CD4-positive, alpha-beta memory T cell (primary cell): ENCODE data around the gene POLD4. TPM values are rescaled to one million over a fixed set of nuclear protein-coding genes. Genes with fewer than 3 reads are reported as not detected.

ENCODE experiments used
- CTCF ChIA-PET: fragments of 350-600 bp; sonication (Branson Sonifier 250); formaldehyde crosslinking; loops from one replicate; lab custom pipeline; 2021; ENCODE audit warnings: inconsistent platforms; ENCODE audit not compliant: partially characterized antibody; lab: Charles Lee
- POLR2A ChIA-PET: fragments of 350-600 bp; sonication (Branson Sonifier 250); formaldehyde crosslinking; loops from one replicate; lab custom pipeline; 2021; ENCODE audit not compliant: partially characterized antibody; lab: Charles Lee
- DNase-seq, 5 donors: peaks; one replicate each; pipeline versions ENCODE4 v3.0.0 to v3.0.0-alpha.2; 2020 to 2022; ENCODE audit warnings: mixed read lengths in 1 of 5
- H3K27ac ChIP-seq: one replicate; pipeline ENCODE4 v1.7.0; 2013; ENCODE audit warnings: low read depth, low read length
- H3K27me3 ChIP-seq: 2 replicates; pipeline ENCODE4 v1.7.0; 2013; ENCODE audit warnings: mild to moderate bottlenecking, low read length, moderate library complexity; ENCODE audit not compliant: insufficient read depth
- H3K36me3 ChIP-seq: 2 replicates; pipeline ENCODE4 v1.7.0; 2013; ENCODE audit warnings: mild to moderate bottlenecking, low read length, moderate library complexity; ENCODE audit not compliant: insufficient read depth
- H3K4me1 ChIP-seq: 2 replicates; pipeline ENCODE4 v1.7.0; 2013; ENCODE audit warnings: mild to moderate bottlenecking, low read length, moderate library complexity; ENCODE audit not compliant: insufficient read depth
- H3K4me3 ChIP-seq, 2 donors: one replicate each; pipeline ENCODE4 v1.7.0; 2013; ENCODE audit warnings: low read length in 2 of 2, mild to moderate bottlenecking in 1 of 2
- H3K9me3 ChIP-seq, 2 donors: one replicate each; pipeline ENCODE4 v1.7.0; 2013; ENCODE audit warnings: low read length in 2 of 2, control low read depth in 1 of 2; ENCODE audit not compliant: control insufficient read depth in 1 of 2
- H3K27ac Mint-ChIP-seq, 7 donors: one replicate each; pipeline ENCODE4 v1.8.0; 2020 to 2021; ENCODE audit warnings: mixed read lengths in 7 of 7, mild to moderate bottlenecking in 6 of 7, inconsistent platforms in 3 of 7, moderate library complexity in 3 of 7
- H3K27me3 Mint-ChIP-seq, 2 donors: one replicate each; pipeline ENCODE4 v1.8.0; 2020 to 2021; ENCODE audit warnings: mixed read lengths in 2 of 2
- H3K36me3 Mint-ChIP-seq, 2 donors: one replicate each; pipeline ENCODE4 v1.8.0; 2020 to 2021; ENCODE audit warnings: mixed read lengths in 2 of 2, inconsistent platforms in 1 of 2, mild to moderate bottlenecking in 1 of 2
- H3K4me1 Mint-ChIP-seq, 4 donors: one replicate each; pipeline ENCODE4 v1.8.0; 2020 to 2021; ENCODE audit warnings: mixed read lengths in 4 of 4, mild to moderate bottlenecking in 1 of 4
- H3K4me3 Mint-ChIP-seq, 8 donors: one replicate each; pipeline ENCODE4 v1.8.0; 2020 to 2021; ENCODE audit warnings: mixed read lengths in 8 of 8, mild to moderate bottlenecking in 7 of 8, moderate library complexity in 6 of 8, inconsistent platforms in 3 of 8
- H3K9me3 Mint-ChIP-seq, 8 donors: one replicate each; pipeline ENCODE4 v1.8.0; 2020 to 2021; ENCODE audit warnings: mixed read lengths in 8 of 8, mild to moderate bottlenecking in 5 of 8, inconsistent platforms in 3 of 8, moderate library complexity in 1 of 8
- intact Hi-C: fragments of 100-400 bp; cut with micrococcal nuclease; formaldehyde crosslinking; loops from one replicate; pipeline ENCODE4 v1.15.1; 2023
- polyA plus RNA-seq, 2 donors: library from polyadenylated mRNA; unstranded; fragments of 300-500 nt; fragmentation: Illumina TruSeq; gene quantifications; one replicate each; pipeline ENCODE4 v1.2.3, GENCODE V29; 2021
- total RNA-seq, 2 experiments: library from RNA; stranded (reverse); gene quantifications; one replicate each; pipeline ENCODE4 v1.2.3, GENCODE V29; 2021

POLD4 gene
- total and polyA plus RNA-seq, 4 experiments from 2014 or later: 87.9 to 96.2 (median 92.5) TPM

- CTCF ChIA-PET: interaction anchor here (0.7 to 11.2 kb wide), 7 partner anchors 10 to 91 kb away, joined by 3 to 155 read pairs (median 4); partner anchors contain the start of genes POLD4, SSH3 and TBC1D10C
- no peaks in the 10 kb centered on the region for H3K9me3 ChIP-seq
- H3K4me1 ChIP-seq: peaks cover 48% of the 10 kb centered on the region
- no peak for DNase-seq
- Mint-ChIP-seq H3K9me3 (peaks cover 0 to 4% (median 0%) of the 10 kb centered on the region in 8 donors), H3K27me3 (no peaks in the 10 kb centered on the region), H3K36me3 (peaks cover 0 to 4% of the 10 kb centered on the region in 2 donors), H3K27ac (peak overlapping the region; percentile 82 to 97 (median 93)), H3K4me1 (peaks cover 26 to 66% (median 47%) of the 10 kb centered on the region in 4 donors), H3K4me3 (peak overlapping the region in 7 of 8 donors; percentile 51 to 89 (median 74))
- intact Hi-C loops: no loop called here
- H3K36me3 ChIP-seq: no peaks in the 10 kb centered on the region
- POLR2A ChIA-PET: interaction anchor here (0.7 to 13.1 kb wide), 7 partner anchors 11 to 73 kb away, joined by 3 to 358 read pairs (median 7); partner anchors contain the start of genes ANKRD13D, GRK2 and SSH3
- peak overlapping the region; percentile 55 for H3K27ac ChIP-seq
- H3K4me3 ChIP-seq: no peak overlapping the region
- H3K27me3 ChIP-seq: no peaks in the 10 kb centered on the region
These were observed 40.0 kb downstream of the POLD4 start for GRCh38 chr11:67313125-67313890.

- Histone ChIP-seq H3K27ac (peak overlapping the region; percentile 55), H3K27me3 (no peaks in the 10 kb centered on the region), H3K36me3 (no peaks in the 10 kb centered on the region), H3K9me3 (no peaks in the 10 kb centered on the region), H3K4me3 (no peak overlapping the region), H3K4me1 (peaks cover 45% of the 10 kb centered on the region)
- Mint-ChIP-seq H3K4me3 (peak overlapping the region in 7 of 8 donors; percentile 76 to 89 (median 82)), H3K36me3 (peaks cover 0 to under 1% of the 10 kb centered on the region in 2 donors), H3K4me1 (peaks cover 24 to 60% (median 42%) of the 10 kb centered on the region in 4 donors), H3K9me3 (no peaks in the 10 kb centered on the region), H3K27me3 (no peaks in the 10 kb centered on the region), H3K27ac (peak overlapping the region; percentile 82 to 97 (median 93))
- DNase-seq: peak; percentile 38 to 81 (median 48)
- ChIA-PET POLR2A (interaction anchor here (0.7 to 13.1 kb wide), 4 partner anchors 11 to 45 kb away, joined by 5 to 358 read pairs (median 140); partner anchors contain the start of genes ANKRD13D, GRK2 and SSH3), CTCF (interaction anchor here (1.0 to 11.2 kb wide), 4 partner anchors 9 to 49 kb away, joined by 3 to 155 read pairs (median 6); partner anchors contain the start of gene SSH3)
- intact Hi-C loops: no loop called here
These were observed 40.9 kb downstream of the POLD4 start for GRCh38 chr11:67312187-67313021.

GRCh38 chr11:67311556-67312082, 41.7 kb downstream of the POLD4 start:
- Histone ChIP-seq H3K36me3 (no peaks in the 10 kb centered on the region), H3K27me3 (no peaks in the 10 kb centered on the region), H3K4me3 (no peak overlapping the region), H3K9me3 (no peaks in the 10 kb centered on the region), H3K27ac (peak overlapping the region; percentile 55), H3K4me1 (peaks cover 45% of the 10 kb centered on the region)
- Mint-ChIP-seq H3K36me3 (no peaks in the 10 kb centered on the region), H3K4me3 (peak overlapping the region in 7 of 8 donors; percentile 33 to 74 (median 53)), H3K27ac (peak overlapping the region; percentile 80 to 97 (median 93)), H3K4me1 (peaks cover 22 to 53% (median 39%) of the 10 kb centered on the region in 4 donors), H3K27me3 (no peaks in the 10 kb centered on the region), H3K9me3 (no peaks in the 10 kb centered on the region)
- DNase-seq: no peak
- POLR2A ChIA-PET: interaction anchor here (1.3 to 13.1 kb wide), 3 partner anchors 8 to 44 kb away, joined by 4 to 358 read pairs (median 184); partner anchors contain the start of genes ANKRD13D, GRK2 and SSH3
- intact Hi-C loops: no loop called here
- CTCF ChIA-PET: interaction anchor here (1.4 to 11.2 kb wide), 2 partner anchors 22 to 48 kb away, joined by 4 to 155 read pairs; no protein-coding TSS in a partner anchor

- H3K27ac Mint-ChIP-seq: peak overlapping the region; percentile 42 to 97 (median 82)
- CTCF ChIA-PET: interaction anchor here (1.4 kb wide), 1 partner anchor 21 kb away, joined by 4 read pairs; no protein-coding TSS in a partner anchor
These were observed 42.2 kb downstream of the POLD4 start for GRCh38 chr11:67311051-67311555.

GRCh38 chr11:67310246-67311050, 42.9 kb downstream of the POLD4 start:
- Histone ChIP-seq H3K4me3 (no peak overlapping the region), H3K27ac (no peak overlapping the region), H3K27me3 (no peaks in the 10 kb centered on the region), H3K4me1 (peaks cover 41% of the 10 kb centered on the region), H3K9me3 (no peaks in the 10 kb centered on the region), H3K36me3 (no peaks in the 10 kb centered on the region)
- no peaks in the 10 kb centered on the region for H3K27me3 Mint-ChIP-seq
- intact Hi-C loops: no loop called here
- CTCF ChIA-PET: interaction anchor here (0.9 to 1.4 kb wide), 2 partner anchors 20 to 46 kb away, joined by 4 read pairs; no protein-coding TSS in a partner anchor
- H3K27ac Mint-ChIP-seq: peak overlapping the region in 6 of 7 donors; percentile 42 to 73 (median 53)
- no peaks in the 10 kb centered on the region for H3K9me3 Mint-ChIP-seq
- DNase-seq: no peak
- peak overlapping the region in 1 of 8 donors; percentile 49 for H3K4me3 Mint-ChIP-seq
- H3K36me3 Mint-ChIP-seq: no peaks in the 10 kb centered on the region
- POLR2A ChIA-PET: interaction anchor here (1.3 to 14.6 kb wide), 5 partner anchors 7 to 43 kb away, joined by 4 to 358 read pairs (median 184); partner anchors contain the start of genes ANKRD13D, GRK2 and SSH3
- H3K4me1 Mint-ChIP-seq: peaks cover 22 to 50% (median 39%) of the 10 kb centered on the region in 4 donors

More at GRCh38 chr11:67311051-67311555, 42.2 kb downstream of the POLD4 start:
- Mint-ChIP-seq H3K9me3 (no peaks in the 10 kb centered on the region), H3K4me3 (peak overlapping the region in 1 of 8 donors; percentile 49), H3K27me3 (no peaks in the 10 kb centered on the region), H3K36me3 (no peaks in the 10 kb centered on the region), H3K4me1 (peaks cover 22 to 53% (median 39%) of the 10 kb centered on the region in 4 donors)
- intact Hi-C loops: no loop called here
- Histone ChIP-seq H3K9me3 (no peaks in the 10 kb centered on the region), H3K27ac (peak overlapping the region; percentile 55), H3K4me3 (no peak overlapping the region), H3K4me1 (peaks cover 42% of the 10 kb centered on the region), H3K27me3 (no peaks in the 10 kb centered on the region), H3K36me3 (no peaks in the 10 kb centered on the region)
- POLR2A ChIA-PET: interaction anchor here (1.3 to 13.1 kb wide), 4 partner anchors 8 to 44 kb away, joined by 4 to 358 read pairs (median 94); partner anchors contain the start of genes ANKRD13D, GRK2 and SSH3
- DNase-seq: no peak
